Body of pancreas (tissue), 4 donors: ENCODE measurements around the gene INTS2. TPM values are rescaled to one million over a fixed set of nuclear protein-coding genes. Genes with fewer than 3 reads are reported as not detected.

Experiments used
- ATAC-seq: fragments of 150-250 bp; one replicate; pipeline ENCODE4 v1.9.1; 2016
- DNase-seq, 4 donors: peaks; one replicate each; pipeline ENCODE4 v3.0.0-alpha.2; 2019
- H3K27ac ChIP-seq, 4 donors: fragments of 200-600 bp; sonication (generic); 1 replicate in 3 of 4; 2 replicates in 1 of 4; pipeline versions ENCODE4 v1.5.1 to v1.6.1; 2016 to 2019; ENCODE audit warnings: mild to moderate bottlenecking in 1 of 4, mixed read lengths in 1 of 4, moderate library complexity in 1 of 4
- H3K27me3 ChIP-seq, 2 donors: fragments of 200-600 bp; sonication (generic); one replicate each; pipeline ENCODE4 v1.6.0; 2016; ENCODE audit warnings: mild to moderate bottlenecking in 1 of 2
- H3K36me3 ChIP-seq, 2 donors: fragments of 200-600 bp; sonication (generic); replicated peaks in 1 of 2; 2 replicates each; pipeline ENCODE4 v1.5.1; 2016; ENCODE audit warnings: low read depth in 2 of 2; ENCODE audit not compliant: insufficient read depth in 1 of 2
- H3K4me1 ChIP-seq: fragments of 200-600 bp; sonication (generic); one replicate; pipeline ENCODE4 v1.6.0; 2016
- H3K4me3 ChIP-seq, 2 donors: fragments of 200-600 bp; sonication (generic); 1 replicate in 1 of 2; 2 replicates in 1 of 2; pipeline ENCODE4 v1.5.1; 2016 to 2019
- H3K9me3 ChIP-seq, 3 donors: fragments of 200-600 bp; sonication (generic); 1 replicate in 2 of 3; 2 replicates in 1 of 3; pipeline ENCODE4 v1.5.1; 2016
- CTCF ChIP-seq, 7 experiments: fragments of 450-650 bp in 4 of 7; fragments of 200-600 bp in 3 of 7; sonication (generic) in 3 of 7; IDR thresholded peaks; one replicate each; pipeline ENCODE4 v1.5.1; 2016 to 2019; ENCODE audit warnings: antibody characterized with exemption in 7 of 7
- POLR2A ChIP-seq, 3 donors: fragments of 450-650 bp; IDR thresholded peaks; one replicate each; pipeline ENCODE4 v1.6.1; 2016; ENCODE audit warnings: antibody characterized with exemption in 3 of 3, mild to moderate bottlenecking in 2 of 3
- WGBS, 2 donors: methylation state at CpG; one replicate each; pipeline ENCODE4 v1.1.5; 2017; 5-methylcytosine and 5-hydroxymethylcytosine counted together
- intact Hi-C: fragments of 100-400 bp; cut with DNase I; formaldehyde crosslinking; loops from one replicate; pipeline ENCODE4 v1.15.1; 2023
- total RNA-seq, 2 donors: library from RNA; depleted of rRNA; stranded (reverse); fragments of >200 nt; gene quantifications; one replicate each; pipeline ENCODE4 v1.1.0, GENCODE V29; 2016

The INTS2 gene
- total RNA-seq, 2 donors from 2014 or later: 3.6 to 13.2 TPM

- 87 to 91% methylated on average over 3 of the region's 3 CpGs for WGBS, 2 donors
- Histone ChIP-seq H3K27ac (no peak overlapping the region), H3K9me3 (no peaks in the 10 kb centered on the region), H3K4me3 (no peak overlapping the region), H3K27me3 (no peaks in the 10 kb centered on the region), H3K4me1 (no peaks in the 10 kb centered on the region), H3K36me3 (no peaks in the 10 kb centered on the region)
- no peak for DNase-seq
- no peak for ATAC-seq
- intact Hi-C loops: no loop called here
- TF ChIP-seq POLR2A (IDR thresholded peaks at IDR 0.05) (no peak), CTCF (IDR thresholded peaks at IDR 0.05) (no peak)
Measured at GRCh38 chr17:61847659-61848058, 80.1 kb downstream of the INTS2 start.

- Histone ChIP-seq H3K27me3 (no peaks in the 10 kb centered on the region), H3K4me1 (no peaks in the 10 kb centered on the region), H3K27ac (no peak overlapping the region), H3K9me3 (no peaks in the 10 kb centered on the region), H3K4me3 (no peak overlapping the region), H3K36me3 (no peaks in the 10 kb centered on the region)
- DNase-seq (no peak), ATAC-seq (no peak)
- no peak for TF ChIP-seq CTCF (IDR thresholded peaks at IDR 0.05)
- TF ChIP-seq POLR2A (IDR thresholded peaks at IDR 0.05): no peak
- WGBS, 2 donors: 90 to 94% methylated on average over 3 of the region's 3 CpGs
- intact Hi-C loops: no loop called here
Measured at GRCh38 chr17:61846761-61847375, 80.9 kb downstream of the INTS2 start.

- no peaks in the 10 kb centered on the region for H3K36me3 ChIP-seq
- no peaks in the 10 kb centered on the region for H3K27me3 ChIP-seq
- 97% methylated on average over 8 of the region's 8 CpGs for WGBS, 2 donors
- intact Hi-C loops: no loop called here
- no peak for TF ChIP-seq CTCF (IDR thresholded peaks at IDR 0.05)
- no peak for TF ChIP-seq POLR2A (IDR thresholded peaks at IDR 0.05)
- no peaks in the 10 kb centered on the region for H3K9me3 ChIP-seq
- no peak overlapping the region for H3K4me3 ChIP-seq
- no peaks in the 10 kb centered on the region for H3K4me1 ChIP-seq
- ATAC-seq (no peak), DNase-seq (no peak)
- no peak overlapping the region for H3K27ac ChIP-seq
Measured at GRCh38 chr17:61846088-61846487, 81.7 kb downstream of the INTS2 start.

GRCh38 chr17:61843435-61843834, 84.3 kb downstream of the INTS2 start:
- TF ChIP-seq POLR2A (IDR thresholded peaks at IDR 0.05): no peak
- no peak for TF ChIP-seq CTCF (IDR thresholded peaks at IDR 0.05)
- intact Hi-C loops: no loop called here
- no peaks in the 10 kb centered on the region for H3K9me3 ChIP-seq
- ATAC-seq: no peak
- H3K4me1 ChIP-seq: no peaks in the 10 kb centered on the region
- no peak for DNase-seq
- no peaks in the 10 kb centered on the region for H3K36me3 ChIP-seq
- 88 to 93% methylated on average over 1 of the region's 1 CpG for WGBS, 2 donors
- H3K4me3 ChIP-seq: no peak overlapping the region
- no peaks in the 10 kb centered on the region for H3K27me3 ChIP-seq
- H3K27ac ChIP-seq: no peak overlapping the region

- H3K27me3 ChIP-seq: no peaks in the 10 kb centered on the region
- WGBS, 2 donors: 77 to 88% methylated on average over 1 of the region's 1 CpG
- intact Hi-C loops: no loop called here
- no peak for TF ChIP-seq POLR2A (IDR thresholded peaks at IDR 0.05)
- TF ChIP-seq CTCF (IDR thresholded peaks at IDR 0.05): no peak
- no peaks in the 10 kb centered on the region for H3K9me3 ChIP-seq
- no peak overlapping the region for H3K4me3 ChIP-seq
- no peaks in the 10 kb centered on the region for H3K4me1 ChIP-seq
- no peaks in the 10 kb centered on the region for H3K36me3 ChIP-seq
- ATAC-seq (no peak), DNase-seq (no peak)
- no peak overlapping the region for H3K27ac ChIP-seq
Measured at GRCh38 chr17:61842899-61843298, 84.9 kb downstream of the INTS2 start.
